DOHH2 (cell line): ENCODE results near the gene PPM1M.
A peak's percentile ranks its signal among the peaks of the same experiment; 100 is the strongest.
"Not testable (repeated sequence)": the region's sequence is repeated elsewhere in the genome, so short reads cannot be mapped to it uniquely, and the experiment has no call there.

Source experiments
- H3F3A ChIP-seq: fragments of 200-600 bp; sonication (generic), shearing (Covaris generic); 2 replicates; pipeline ENCODE4 v1.6.0; 2016; ENCODE audit warnings: antibody characterized with exemption, mild to moderate bottlenecking; ENCODE audit not compliant: control insufficient read depth, insufficient read depth
- H3K27ac ChIP-seq: fragments of 200-600 bp; sonication (generic); 2 replicates; pipeline ENCODE4 v1.5.1; 2014; ENCODE audit warnings: low read depth, mild to moderate bottlenecking, low read length, moderate library complexity
- H3K27me3 ChIP-seq: fragments of 200-600 bp; sonication (generic); 2 replicates; pipeline ENCODE4 v1.6.1; 2014; ENCODE audit warnings: mild to moderate bottlenecking, low read length, mixed read lengths; ENCODE audit not compliant: control insufficient read depth
- H3K36me3 ChIP-seq: fragments of 200-600 bp; sonication (generic); 2 replicates; pipeline ENCODE4 v1.6.1; 2014; ENCODE audit warnings: mild to moderate bottlenecking, low read length, moderate library complexity, mixed read lengths; ENCODE audit not compliant: control insufficient read depth
- H3K4me1 ChIP-seq: fragments of 200-600 bp; sonication (generic); 2 replicates; pipeline ENCODE4 v1.6.1; 2014; ENCODE audit warnings: mild to moderate bottlenecking, low read length, mixed read lengths; ENCODE audit not compliant: control insufficient read depth
- H3K4me2 ChIP-seq: fragments of 200-600 bp; sonication (generic); 2 replicates; pipeline ENCODE4 v1.6.0; 2014; ENCODE audit warnings: mild to moderate bottlenecking, low read length, moderate library complexity
- H3K4me3 ChIP-seq: fragments of 200-600 bp; sonication (generic); 2 replicates; pipeline ENCODE4 v1.5.1; 2014; ENCODE audit warnings: mild to moderate bottlenecking, low read length, mixed read lengths
- H3K79me2 ChIP-seq: fragments of 200-600 bp; sonication (generic); 2 replicates; pipeline ENCODE4 v1.6.1; 2014; ENCODE audit warnings: mild to moderate bottlenecking, low read length, mixed read lengths; ENCODE audit not compliant: control insufficient read depth
- H3K9me2 ChIP-seq: fragments of 200-600 bp; sonication (generic); replicated peaks from 2 replicates; pipeline ENCODE4 v1.6.1; 2014; ENCODE audit warnings: mild to moderate bottlenecking, low read length, mixed read lengths; ENCODE audit not compliant: control insufficient read depth
- H3K9me3 ChIP-seq: fragments of 200-600 bp; sonication (generic); 2 replicates; pipeline ENCODE4 v1.6.1; 2014; ENCODE audit warnings: antibody characterized with exemption, low read length, mixed read lengths; ENCODE audit not compliant: control insufficient read depth, insufficient read depth
- H4K20me1 ChIP-seq: fragments of 200-600 bp; sonication (generic); 2 replicates; pipeline ENCODE4 v1.6.0; 2014; ENCODE audit warnings: low read depth, mild to moderate bottlenecking, antibody characterized with exemption, low read length, moderate library complexity; ENCODE audit not compliant: control insufficient read depth, insufficient read depth
- CTCF ChIP-seq: fragments of 200-600 bp; sonication (generic); IDR thresholded peaks from one replicate; pipeline ENCODE4 v1.5.1; 2014; ENCODE audit warnings: antibody characterized with exemption, mild to moderate bottlenecking, low read depth, low read length; ENCODE audit not compliant: poor library complexity, severe bottlenecking
- EZH2phosphoT487 ChIP-seq: fragments of 200-600 bp; sonication (generic); IDR thresholded peaks from 2 replicates; pipeline ENCODE4 v1.6.1; 2017; ENCODE audit warnings: borderline replicate concordance, mild to moderate bottlenecking, antibody characterized with exemption, low read length, moderate library complexity, mixed read lengths

Gene PPM1M

GRCh38 chr3:52272831-52273230 lies 27.3 kb downstream of the PPM1M start:
- peaks cover 95% of the 10 kb centered on the region for H3K36me3 ChIP-seq
- no peak for TF ChIP-seq EZH2phosphoT487
- no peak for TF ChIP-seq CTCF
- peaks cover 100% of the 10 kb centered on the region for H3K79me2 ChIP-seq
- no peaks in the 10 kb centered on the region for H3K27me3 ChIP-seq
- peaks cover 42% of the 10 kb centered on the region for H3K4me1 ChIP-seq
- H4K20me1 ChIP-seq = peaks cover 30% of the 10 kb centered on the region; the same call in 1 of the 2 replicates
- H3K4me3 ChIP-seq = no peak overlapping the region
- no peaks in the 10 kb centered on the region for H3F3A ChIP-seq
- H3K9me2 ChIP-seq = no peaks in the 10 kb centered on the region
- no peaks in the 10 kb centered on the region for H3K9me3 ChIP-seq
- no peak overlapping the region for H3K27ac ChIP-seq
- H3K4me2 ChIP-seq = peak overlapping the region; percentile 4

GRCh38 chr3:52274781-52275180 lies 29.2 kb downstream of the PPM1M start:
- peaks cover 30% of the 10 kb centered on the region; the same call in 1 of the 2 replicates for H4K20me1 ChIP-seq
- not testable (repeated sequence) for H3K27ac ChIP-seq, H3K9me3 ChIP-seq, H3K9me2 ChIP-seq, H3K4me3 ChIP-seq, H3F3A ChIP-seq, H3K27me3 ChIP-seq
- H3K4me2 ChIP-seq = 0 out of 2 replicates have a peak overlapping the region, but pooled peaks have one; percentile 9
- H3K4me1 ChIP-seq = peaks cover 51% of the 10 kb centered on the region
- H3K36me3 ChIP-seq = peaks cover 80% of the 10 kb centered on the region
- H3K79me2 ChIP-seq = peaks cover 98% of the 10 kb centered on the region

GRCh38 chr3:52277071-52277964 lies 31.8 kb downstream of the PPM1M start:
- H3K9me2 ChIP-seq = no peaks in the 10 kb centered on the region
- TF ChIP-seq CTCF (no peak), EZH2phosphoT487 (no peak)
- peaks cover 23% of the 10 kb centered on the region; the same call in 1 of the 2 replicates for H4K20me1 ChIP-seq
- no peaks in the 10 kb centered on the region for H3K27me3 ChIP-seq
- H3F3A ChIP-seq = peaks cover 14% of the 10 kb centered on the region
- peaks cover 56% of the 10 kb centered on the region for H3K36me3 ChIP-seq
- H3K4me2 ChIP-seq = peak overlapping the region; percentile 92
- peaks cover 72% of the 10 kb centered on the region for H3K79me2 ChIP-seq
- peak overlapping the region; percentile 84 for H3K4me3 ChIP-seq
- H3K9me3 ChIP-seq = no peaks in the 10 kb centered on the region
- peaks cover 43% of the 10 kb centered on the region for H3K4me1 ChIP-seq
- H3K27ac ChIP-seq = peak overlapping the region; percentile 70

GRCh38 chr3:52277972-52278509 lies 32.5 kb downstream of the PPM1M start:
- Histone ChIP-seq H3K79me2 (peaks cover 65% of the 10 kb centered on the region), H4K20me1 (peaks cover 20% of the 10 kb centered on the region; the same call in 1 of the 2 replicates), H3K36me3 (peaks cover 49% of the 10 kb centered on the region), H3F3A (peaks cover 15% of the 10 kb centered on the region), H3K9me3 (no peaks in the 10 kb centered on the region), H3K4me3 (peak overlapping the region; percentile 84), H3K27me3 (no peaks in the 10 kb centered on the region), H3K9me2 (no peaks in the 10 kb centered on the region), H3K4me1 (peaks cover 37% of the 10 kb centered on the region), H3K4me2 (peak overlapping the region; percentile 92), H3K27ac (peak overlapping the region; percentile 70)
- TF ChIP-seq EZH2phosphoT487 (no peak), CTCF (no peak)
